Neural progenitor cell (in vitro differentiated cells): ENCODE results near the gene TNRC18. TPM values are rescaled to one million over a fixed set of nuclear protein-coding genes. Genes with fewer than 3 reads are reported as not detected.

Experiments
- DNase-seq: peaks from one replicate; pipeline ENCODE4 v3.0.0-alpha.2; 2016; ENCODE audit warnings: low spot score
- H2AFZ ChIP-seq: fragments of 200-600 bp; sonication (generic); replicated peaks from 2 replicates; pipeline ENCODE4 v1.6.1; 2016; ENCODE audit warnings: antibody characterized with exemption
- H3F3A ChIP-seq: fragments of 200-600 bp; sonication (generic); 2 replicates; pipeline ENCODE4 v1.6.1; 2016; ENCODE audit warnings: antibody characterized with exemption, low read depth
- H3K27ac ChIP-seq: fragments of 200-600 bp; sonication (generic); 2 replicates; pipeline ENCODE4 v1.5.1; 2016; ENCODE audit warnings: mild to moderate bottlenecking
- H3K27me3 ChIP-seq: fragments of 200-600 bp; sonication (generic); 2 replicates; pipeline ENCODE4 v1.6.1; 2016; ENCODE audit warnings: mild to moderate bottlenecking, moderate library complexity
- H3K36me3 ChIP-seq: fragments of 200-600 bp; sonication (generic); 2 replicates; pipeline ENCODE4 v1.5.1; 2016
- H3K4me1 ChIP-seq: fragments of 200-600 bp; sonication (generic); 2 replicates; pipeline ENCODE4 v1.6.1; 2016; ENCODE audit warnings: mixed run types
- H3K4me2 ChIP-seq: fragments of 200-600 bp; sonication (generic); 2 replicates; pipeline ENCODE4 v1.6.1; 2016
- H3K4me3 ChIP-seq: fragments of 200-600 bp; sonication (generic); 2 replicates; pipeline ENCODE4 v1.5.1; 2016
- H3K79me2 ChIP-seq: fragments of 200-600 bp; sonication (generic); 2 replicates; pipeline ENCODE4 v1.6.1; 2016; ENCODE audit warnings: low read depth
- H3K9ac ChIP-seq: fragments of 200-600 bp; sonication (generic); 2 replicates; pipeline ENCODE4 v1.6.1; 2016
- H3K9me3 ChIP-seq: fragments of 200-600 bp; sonication (generic); 2 replicates; pipeline ENCODE4 v1.5.1; 2016; ENCODE audit warnings: low read depth
- H4K20me1 ChIP-seq: fragments of 200-600 bp; sonication (generic); 2 replicates; pipeline ENCODE4 v1.6.1; 2016; ENCODE audit warnings: low read depth
- H3K27ac Mint-ChIP-seq: 3 replicates; pipeline ENCODE4 v1.8.0; 2021; ENCODE audit warnings: mixed read lengths
- H3K27me3 Mint-ChIP-seq: 2 replicates; pipeline ENCODE4 v1.8.0; 2022; ENCODE audit warnings: low read depth, mild to moderate bottlenecking, inconsistent platforms, moderate library complexity, mixed read lengths; ENCODE audit not compliant: insufficient read depth
- H3K36me3 Mint-ChIP-seq: 3 replicates; pipeline ENCODE4 v1.8.0; 2021; ENCODE audit warnings: mixed read lengths
- H3K4me1 Mint-ChIP-seq: 3 replicates; pipeline ENCODE4 v1.8.0; 2021; ENCODE audit warnings: mixed read lengths
- H3K4me3 Mint-ChIP-seq: 3 replicates; pipeline ENCODE4 v1.8.0; 2021; ENCODE audit warnings: mild to moderate bottlenecking, moderate library complexity, mixed read lengths
- H3K9me3 Mint-ChIP-seq: 3 replicates; pipeline ENCODE4 v1.8.0; 2020; ENCODE audit warnings: mixed read lengths
- EZH2 ChIP-seq: fragments of 200-600 bp; sonication (generic); IDR thresholded peaks from 2 replicates; pipeline ENCODE4 v1.6.1; 2017; ENCODE audit warnings: antibody characterized with exemption, mild to moderate bottlenecking, moderate library complexity
- EZH2phosphoT487 ChIP-seq: fragments of 200-600 bp; sonication (generic); IDR thresholded peaks from 2 replicates; pipeline ENCODE4 v1.6.1; 2017; ENCODE audit warnings: antibody characterized with exemption
- total RNA-seq: library from RNA; depleted of rRNA; stranded (reverse); fragments of >200 nt; gene quantifications from 2 replicates; pipeline ENCODE4 v1.2.3, GENCODE V29; 2015; ENCODE audit warnings: low replicate concordance
- TF ChIP-seq, protein P1 (sequence below): fragments of 200-600 bp; sonication (generic); IDR thresholded peaks from 2 replicates; pipeline ENCODE4 v1.5.1; 2017; ENCODE audit warnings: antibody characterized with exemption, mild to moderate bottlenecking

The TNRC18 gene
- total RNA-seq, 1 donor from 2014 or later: 16.1 TPM

DNA sequence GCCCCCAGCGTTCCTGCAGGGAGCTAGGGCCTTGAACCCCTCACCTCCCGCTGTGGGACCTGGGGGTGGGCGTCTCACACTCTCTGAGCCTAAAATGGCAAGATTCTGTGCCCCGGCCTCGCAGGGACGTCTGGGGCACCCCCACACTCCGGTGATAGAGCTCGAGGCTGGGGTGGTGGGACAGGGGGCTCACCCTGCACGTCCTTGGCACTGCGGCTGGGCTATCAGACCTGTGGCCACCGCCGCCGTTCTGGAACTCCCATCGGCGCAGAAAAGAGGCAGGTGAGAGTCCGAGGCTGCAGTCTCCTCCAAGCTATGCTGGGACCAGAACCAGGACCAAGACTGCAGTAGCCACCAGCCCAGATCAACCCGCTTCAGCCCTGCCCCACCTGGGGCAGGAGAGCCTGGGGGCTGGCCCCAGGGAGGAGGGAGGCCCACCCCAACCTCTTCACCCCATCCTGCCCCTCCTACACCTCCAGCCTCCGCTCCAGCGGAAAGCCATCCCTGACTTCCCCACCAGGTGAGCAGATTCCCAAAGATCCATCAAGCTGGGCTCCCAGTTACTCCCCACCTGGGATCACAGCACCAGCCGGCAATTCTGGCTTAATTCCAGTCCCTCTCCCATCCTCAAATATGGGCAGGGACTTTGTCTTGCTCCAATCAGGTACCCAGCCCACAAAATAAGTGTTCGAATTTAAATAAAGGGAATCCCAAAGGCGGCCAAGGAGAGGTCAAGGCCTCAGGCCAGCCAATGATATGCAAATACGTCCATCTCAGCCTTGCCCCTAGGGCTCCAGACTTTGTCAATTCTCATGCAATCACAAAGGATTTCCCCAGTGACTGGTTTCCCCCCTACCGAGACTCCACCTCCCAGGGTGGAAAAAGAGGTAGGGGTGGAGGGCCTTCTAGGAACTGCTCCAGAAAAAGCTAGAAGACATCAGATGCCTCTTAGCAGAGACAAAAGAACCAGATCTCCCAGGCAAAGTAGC is 16.4 kb downstream of the TNRC18 start:
- H3K9me3 ChIP-seq: no peaks in the 10 kb centered on the region
- peak overlapping the region; percentile 20 for H3K4me2 ChIP-seq
- no peaks in the 10 kb centered on the region for H3K36me3 ChIP-seq
- DNase-seq: peak; percentile 50
- H3K79me2 ChIP-seq: no peaks in the 10 kb centered on the region
- peaks cover 12% of the 10 kb centered on the region for H3F3A ChIP-seq
- no peak overlapping the region for H3K9ac ChIP-seq
- H3K27me3 ChIP-seq: peaks cover 57% of the 10 kb centered on the region
- H3K9me3 Mint-ChIP-seq: peaks cover 7% of the 10 kb centered on the region
- H3K27ac Mint-ChIP-seq: peak overlapping the region; percentile 48
- peaks cover 75% of the 10 kb centered on the region for H4K20me1 ChIP-seq
- H3K4me3 Mint-ChIP-seq: peak overlapping the region; percentile 50
- no peak overlapping the region for H2AFZ ChIP-seq
- TF ChIP-seq EZH2phosphoT487: no peak
- no peak for TF ChIP-seq EZH2
- TF ChIP-seq, protein P1, sequence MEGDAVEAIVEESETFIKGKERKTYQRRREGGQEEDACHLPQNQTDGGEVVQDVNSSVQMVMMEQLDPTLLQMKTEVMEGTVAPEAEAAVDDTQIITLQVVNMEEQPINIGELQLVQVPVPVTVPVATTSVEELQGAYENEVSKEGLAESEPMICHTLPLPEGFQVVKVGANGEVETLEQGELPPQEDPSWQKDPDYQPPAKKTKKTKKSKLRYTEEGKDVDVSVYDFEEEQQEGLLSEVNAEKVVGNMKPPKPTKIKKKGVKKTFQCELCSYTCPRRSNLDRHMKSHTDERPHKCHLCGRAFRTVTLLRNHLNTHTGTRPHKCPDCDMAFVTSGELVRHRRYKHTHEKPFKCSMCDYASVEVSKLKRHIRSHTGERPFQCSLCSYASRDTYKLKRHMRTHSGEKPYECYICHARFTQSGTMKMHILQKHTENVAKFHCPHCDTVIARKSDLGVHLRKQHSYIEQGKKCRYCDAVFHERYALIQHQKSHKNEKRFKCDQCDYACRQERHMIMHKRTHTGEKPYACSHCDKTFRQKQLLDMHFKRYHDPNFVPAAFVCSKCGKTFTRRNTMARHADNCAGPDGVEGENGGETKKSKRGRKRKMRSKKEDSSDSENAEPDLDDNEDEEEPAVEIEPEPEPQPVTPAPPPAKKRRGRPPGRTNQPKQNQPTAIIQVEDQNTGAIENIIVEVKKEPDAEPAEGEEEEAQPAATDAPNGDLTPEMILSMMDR: no peak
- H3K27ac ChIP-seq: no peak overlapping the region
- H3K4me3 ChIP-seq: no peak overlapping the region
- H3K4me1 ChIP-seq: peaks cover 10% of the 10 kb centered on the region
- H3K36me3 Mint-ChIP-seq: peaks cover 29% of the 10 kb centered on the region
- peaks cover 8% of the 10 kb centered on the region for H3K27me3 Mint-ChIP-seq
- H3K4me1 Mint-ChIP-seq: peaks cover 34% of the 10 kb centered on the region

DNA sequence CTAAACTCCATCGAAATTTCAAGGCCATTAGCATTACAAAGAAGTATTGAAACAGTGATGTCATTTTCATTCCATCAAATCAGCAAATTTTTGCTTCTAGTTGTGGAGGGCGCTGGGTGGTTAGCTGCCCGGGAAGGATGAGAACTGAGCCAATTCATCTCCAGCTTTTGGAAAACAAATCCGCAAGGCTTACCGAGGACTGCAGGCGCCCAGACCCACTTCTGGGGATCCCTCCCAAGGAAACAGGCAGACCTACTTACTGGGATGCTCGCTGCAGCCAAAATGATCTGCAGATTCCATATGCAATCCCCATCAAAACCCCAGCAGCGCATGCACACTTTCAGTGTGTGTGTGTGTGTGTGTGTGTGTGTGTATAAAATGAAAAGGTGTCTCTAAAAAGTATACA is 19.2 kb downstream of the TNRC18 start:
- Mint-ChIP-seq H3K27me3 (peaks cover 9% of the 10 kb centered on the region), H3K27ac (no peak overlapping the region), H3K4me1 (peaks cover 32% of the 10 kb centered on the region), H3K36me3 (peaks cover 16% of the 10 kb centered on the region), H3K4me3 (no peak overlapping the region), H3K9me3 (no peaks in the 10 kb centered on the region)
- Histone ChIP-seq H3K27ac (no peak overlapping the region), H3K36me3 (no peaks in the 10 kb centered on the region), H3K27me3 (peaks cover 39% of the 10 kb centered on the region), H4K20me1 (peaks cover 79% of the 10 kb centered on the region), H3K4me3 (no peak overlapping the region), H3K9ac (no peak overlapping the region), H3K9me3 (no peaks in the 10 kb centered on the region), H3K79me2 (no peaks in the 10 kb centered on the region), H2AFZ (no peak overlapping the region), H3K4me2 (no peak overlapping the region), H3F3A (peaks cover 10% of the 10 kb centered on the region), H3K4me1 (peaks cover 10% of the 10 kb centered on the region)
- no peak for DNase-seq
- no peak for TF ChIP-seq EZH2phosphoT487
- TF ChIP-seq EZH2: no peak
- TF ChIP-seq, protein P1: no peak

DNA sequence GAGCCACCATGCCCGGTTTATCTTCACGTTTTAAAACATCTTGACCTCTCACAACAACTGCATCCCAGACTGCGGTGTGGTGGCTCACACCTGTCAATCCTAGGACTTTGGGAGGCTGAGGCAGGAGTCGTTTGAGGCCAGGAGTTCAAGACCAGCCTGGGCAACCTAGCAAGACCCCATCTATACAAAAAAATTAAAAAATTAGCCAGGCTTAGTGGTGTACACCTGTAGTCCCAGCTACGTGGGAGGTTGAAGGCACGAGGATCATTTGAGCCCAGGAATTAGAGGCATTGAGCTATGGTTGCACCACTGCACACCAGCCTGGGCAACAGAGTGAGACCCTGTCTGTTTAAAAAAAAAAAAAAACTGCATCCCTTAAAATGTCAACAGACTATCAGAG is 20.2 kb downstream of the TNRC18 start:
- Mint-ChIP-seq H3K9me3 (no peaks in the 10 kb centered on the region), H3K27me3 (peaks cover 9% of the 10 kb centered on the region), H3K27ac (no peak overlapping the region), H3K4me3 (no peak overlapping the region), H3K36me3 (peaks cover 9% of the 10 kb centered on the region), H3K4me1 (peaks cover 24% of the 10 kb centered on the region)
- TF ChIP-seq EZH2phosphoT487: no peak
- TF ChIP-seq, protein P1: no peak
- TF ChIP-seq EZH2: no peak
- Histone ChIP-seq H3K9me3 (no peaks in the 10 kb centered on the region), H3K27ac (no peak overlapping the region), H4K20me1 (peaks cover 71% of the 10 kb centered on the region), H3K79me2 (no peaks in the 10 kb centered on the region), H3K27me3 (peaks cover 29% of the 10 kb centered on the region), H3K4me1 (peaks cover 10% of the 10 kb centered on the region), H2AFZ (no peak overlapping the region), H3K4me3 (no peak overlapping the region), H3K36me3 (no peaks in the 10 kb centered on the region), H3K4me2 (no peak overlapping the region), H3F3A (peaks cover 8% of the 10 kb centered on the region), H3K9ac (no peak overlapping the region)
- no peak for DNase-seq
